Anterior cingulate cortex (tissue), 58 donors: Measurements from ENCODE around the gene DNM1L.

Experiments used
- DNase-seq, 58 donors: peaks; one replicate each; lab custom pipeline; 2025; lab: John Stamatoyannopoulos, UW

The DNM1L gene

GRCh38 chr12:32755051-32755653, 76.1 kb downstream of the DNM1L start:
- peak in 54 of 58 donors; percentile 31 to 82 (median 67) for DNase-seq

GRCh38 chr12:32755654-32756475, 76.8 kb downstream of the DNM1L start, which contains the start of gene YARS2:
YARS2 (minus strand) TSS chr12:32755897; CDS start chr12:32755874, 23 bp downstream.
- peak; percentile 34 to 96 (median 89) for DNase-seq

GRCh38 chr12:32756476-32757066, 77.5 kb downstream of the DNM1L start:
- peak in 1 of 58 donors; percentile 22 for DNase-seq

- DNase-seq = no peak
Observed at GRCh38 chr12:32757157-32757556, 78.1 kb downstream of the DNM1L start.

GRCh38 chr12:32761716-32762115, 82.6 kb downstream of the DNM1L start:
- no peak for DNase-seq

- no peak for DNase-seq
Observed at GRCh38 chr12:32765906-32766305, 86.8 kb downstream of the DNM1L start.

- no peak for DNase-seq
Observed at GRCh38 chr12:32768518-32768917, 89.4 kb downstream of the DNM1L start.

GRCh38 chr12:32770141-32770540, 91.0 kb downstream of the DNM1L start:
- DNase-seq = no peak

- DNase-seq = no peak
Observed at GRCh38 chr12:32773691-32774090, 94.6 kb downstream of the DNM1L start.

- DNase-seq = no peak
Observed at GRCh38 chr12:32776258-32776657, 97.2 kb downstream of the DNM1L start.

GRCh38 chr12:32777159-32777558, 98.1 kb downstream of the DNM1L start:
- no peak for DNase-seq

- DNase-seq = no peak
Observed at GRCh38 chr12:32777691-32778175, 98.6 kb downstream of the DNM1L start.

- no peak for DNase-seq
Observed at GRCh38 chr12:32780071-32780470, 101.0 kb downstream of the DNM1L start.

GRCh38 chr12:32783029-32783428, 103.9 kb downstream of the DNM1L start:
- DNase-seq = no peak

GRCh38 chr12:32785557-32785956, 106.5 kb downstream of the DNM1L start:
- no peak for DNase-seq

- DNase-seq = no peak
Observed at GRCh38 chr12:32788405-32788804, 109.3 kb downstream of the DNM1L start.

- no peak for DNase-seq
Observed at GRCh38 chr12:32789446-32789845, 110.3 kb downstream of the DNM1L start.

- no peak for DNase-seq
Observed at GRCh38 chr12:32789916-32790315, 110.8 kb downstream of the DNM1L start.

GRCh38 chr12:32794281-32794680, 115.2 kb downstream of the DNM1L start:
- no peak for DNase-seq
